HG03108 (cell line): ENCODE results near the gene RAC3.

Experiments
- ATAC-seq: cut with Tn5 transposase; IDR thresholded peaks from one replicate; pipeline ENCODE4 v1.9.1; 2021; ENCODE audit warnings: moderate library complexity; ENCODE audit not compliant: unreplicated experiment

RAC3 gene

GRCh38 chr17:82011617-82012187 lies 19.8 kb upstream of the RAC3 start:
- ATAC-seq, result no peak

- no peak for ATAC-seq
Measured at GRCh38 chr17:82012261-82012639, 19.2 kb upstream of the RAC3 start.

- no peak for ATAC-seq
Measured at GRCh38 chr17:82012640-82013295, 18.7 kb upstream of the RAC3 start.

- no peak for ATAC-seq
Measured at GRCh38 chr17:82013341-82013740, 18.1 kb upstream of the RAC3 start.

GRCh38 chr17:82013772-82014321 lies 17.6 kb upstream of the RAC3 start:
- ATAC-seq, result no peak

- ATAC-seq, result no peak
Measured at GRCh38 chr17:82014432-82014831, 17.0 kb upstream of the RAC3 start.

- ATAC-seq, result no peak
Measured at GRCh38 chr17:82014971-82015310, 16.5 kb upstream of the RAC3 start.

GRCh38 chr17:82015311-82015971 lies 16.0 kb upstream of the RAC3 start:
- no peak for ATAC-seq

GRCh38 chr17:82016061-82016874 lies 15.2 kb upstream of the RAC3 start:
- ATAC-seq, result no peak

GRCh38 chr17:82016875-82017459 lies 14.5 kb upstream of the RAC3 start:
- no peak for ATAC-seq

- no peak for ATAC-seq
Measured at GRCh38 chr17:82017612-82018151, 13.8 kb upstream of the RAC3 start.

- ATAC-seq, result no peak
Measured at GRCh38 chr17:82018152-82018988, 13.1 kb upstream of the RAC3 start.

GRCh38 chr17:82018989-82019689 lies 12.3 kb upstream of the RAC3 start:
- no peak for ATAC-seq

- no peak for ATAC-seq
Measured at GRCh38 chr17:82019690-82020571, 11.5 kb upstream of the RAC3 start.

GRCh38 chr17:82020572-82021106 lies 10.8 kb upstream of the RAC3 start:
- no peak for ATAC-seq

- ATAC-seq, result no peak
Measured at GRCh38 chr17:82021107-82021899, 10.2 kb upstream of the RAC3 start.

- ATAC-seq, result no peak
Measured at GRCh38 chr17:82021900-82022309, 9.6 kb upstream of the RAC3 start.
